ENCODE results near the gene SLC5A10.
"Not testable (repeated sequence)": the region's sequence is repeated elsewhere in the genome, so short reads cannot be mapped to it uniquely, and the experiment has no call there.

The SLC5A10 gene

DNA sequence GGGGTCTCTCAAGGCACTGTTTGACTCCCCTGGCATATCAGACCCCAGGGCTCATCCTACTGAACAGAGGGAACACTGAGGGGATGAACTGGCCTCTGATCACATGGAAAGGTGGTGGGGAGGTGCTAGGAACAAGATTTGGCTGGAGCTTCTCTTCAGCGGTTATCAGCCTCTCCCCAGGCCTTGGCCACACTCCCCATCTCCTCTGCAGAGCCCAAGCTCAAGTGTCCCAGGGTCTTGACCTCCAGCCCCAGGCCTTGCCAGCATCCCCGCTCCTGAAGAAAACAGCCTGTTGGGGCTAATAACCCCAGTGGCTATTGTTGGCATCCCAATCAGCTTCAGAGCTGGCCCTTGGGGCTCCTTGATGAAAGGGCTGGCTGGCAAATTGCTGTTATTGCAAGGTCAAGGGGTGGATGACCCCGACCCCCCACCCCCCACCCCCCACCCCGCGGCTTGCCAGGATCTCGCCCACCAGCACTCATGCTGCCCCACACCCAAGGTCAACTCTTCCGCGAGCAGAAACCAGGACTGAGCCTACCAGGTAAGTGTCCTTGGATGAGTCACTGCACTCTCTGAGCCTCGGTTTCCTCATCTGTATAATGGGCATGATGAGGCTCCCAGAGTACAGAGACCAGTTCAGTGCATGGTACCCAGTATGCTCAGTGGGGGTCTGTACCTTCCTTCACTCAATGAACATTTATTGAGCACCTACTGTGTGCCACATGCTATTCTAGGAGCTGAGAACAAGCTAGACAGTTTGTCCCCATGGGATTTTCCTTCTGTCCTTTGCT, 71.4 kb downstream of the SLC5A10 start:
- no peak for DNase-seq
- in situ Hi-C loops (cut with MboI; ENCODE audit: low pct_unique_long_range_greater_than_20kb, low sequenced_read_pairs): no loop called here

DNA sequence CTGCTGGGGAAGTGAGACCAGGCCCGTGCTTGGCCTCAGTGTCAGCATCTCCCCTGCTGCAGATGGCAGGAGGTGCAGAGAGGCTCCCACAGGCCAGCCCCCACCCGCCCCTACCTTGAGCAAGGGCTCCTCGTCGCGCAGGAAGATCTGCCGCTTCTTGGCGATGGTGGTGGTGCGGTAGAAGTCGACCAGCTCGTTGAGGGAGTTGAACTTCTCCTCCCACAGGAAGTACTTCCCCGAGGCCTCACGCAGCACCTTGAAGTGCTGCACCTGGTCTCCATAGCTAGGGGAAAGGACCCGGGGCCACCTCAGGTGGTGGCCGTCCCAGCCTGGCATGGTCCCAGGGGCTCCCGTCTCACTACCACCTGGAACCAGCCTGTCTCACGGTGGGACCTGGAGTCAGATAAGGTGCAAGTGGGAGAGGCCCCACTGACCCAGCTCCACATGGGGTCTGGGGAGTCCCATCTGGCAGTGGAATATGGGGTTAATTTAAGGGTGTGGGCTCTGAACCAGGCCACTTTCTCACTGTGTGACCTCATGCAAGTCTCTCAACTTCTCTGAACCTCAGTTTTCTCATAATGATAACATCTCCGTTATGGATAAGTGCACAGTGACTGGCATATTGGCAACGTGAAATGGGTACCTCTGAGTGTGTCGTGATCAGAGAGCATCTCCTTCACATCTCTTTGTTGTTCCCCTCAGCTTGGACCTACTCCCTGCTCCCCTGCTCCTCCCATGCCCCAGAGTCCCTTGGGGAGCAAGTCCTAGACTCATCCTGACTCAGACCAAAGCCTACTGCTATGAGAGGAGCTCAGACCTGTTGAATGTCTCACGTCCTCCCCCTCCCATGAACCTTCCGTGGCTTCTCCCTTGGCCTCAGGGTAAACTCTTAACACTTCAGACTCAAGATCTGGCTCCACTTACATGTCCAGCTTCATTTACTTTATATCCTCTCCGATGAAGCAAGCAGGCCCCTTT, 72.4 kb downstream of the SLC5A10 start:
- DNase-seq: no peak
- in situ Hi-C loops (cut with MboI; ENCODE audit: low pct_unique_long_range_greater_than_20kb, low sequenced_read_pairs): no loop called here

DNA sequence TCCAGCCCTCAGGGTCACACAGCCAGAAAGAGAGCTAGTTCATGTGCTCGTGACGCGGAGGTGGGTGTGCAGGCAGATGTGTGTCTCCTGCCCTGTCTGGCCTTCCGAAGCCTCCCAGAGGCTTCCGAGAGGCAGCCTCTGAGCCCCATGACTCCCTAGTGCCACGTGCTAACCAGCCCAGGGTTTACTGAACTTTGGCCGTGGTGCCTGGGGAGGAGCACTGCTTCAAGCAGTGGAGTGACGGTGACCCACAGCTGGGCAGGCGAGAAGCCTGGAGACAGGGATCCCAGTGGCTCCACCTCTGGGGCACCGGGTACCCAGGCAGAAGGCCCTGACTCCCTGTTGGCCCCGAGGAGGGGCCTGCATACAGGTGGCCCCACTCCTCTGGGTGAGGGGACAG, 76.7 kb downstream of the SLC5A10 start:
- in situ Hi-C loops (cut with MboI; ENCODE audit: low pct_unique_long_range_greater_than_20kb, low sequenced_read_pairs); DNase-seq: not testable (repeated sequence)

DNA sequence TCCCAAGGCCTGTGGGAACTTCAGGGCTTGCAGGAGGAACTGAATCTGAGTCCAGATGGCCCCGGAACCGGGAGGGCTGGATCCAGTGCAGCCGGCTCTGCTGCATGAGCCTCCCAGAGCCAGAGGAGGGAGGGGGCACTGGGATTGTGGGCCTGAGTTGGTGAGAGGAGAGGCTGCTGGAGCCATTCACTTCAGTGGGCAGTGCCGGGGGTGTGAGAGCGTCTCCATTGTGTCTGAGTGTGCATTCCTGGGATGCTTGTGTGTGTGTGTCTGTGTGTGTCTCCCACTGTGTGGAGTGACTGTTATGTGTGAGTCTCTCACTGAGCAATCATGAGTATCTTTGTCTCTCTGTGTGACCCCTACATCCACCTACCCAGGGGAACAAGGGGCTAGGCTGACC, 77.8 kb downstream of the SLC5A10 start:
- DNase-seq; in situ Hi-C loops (cut with MboI; ENCODE audit: low pct_unique_long_range_greater_than_20kb, low sequenced_read_pairs): not testable (repeated sequence)

DNA sequence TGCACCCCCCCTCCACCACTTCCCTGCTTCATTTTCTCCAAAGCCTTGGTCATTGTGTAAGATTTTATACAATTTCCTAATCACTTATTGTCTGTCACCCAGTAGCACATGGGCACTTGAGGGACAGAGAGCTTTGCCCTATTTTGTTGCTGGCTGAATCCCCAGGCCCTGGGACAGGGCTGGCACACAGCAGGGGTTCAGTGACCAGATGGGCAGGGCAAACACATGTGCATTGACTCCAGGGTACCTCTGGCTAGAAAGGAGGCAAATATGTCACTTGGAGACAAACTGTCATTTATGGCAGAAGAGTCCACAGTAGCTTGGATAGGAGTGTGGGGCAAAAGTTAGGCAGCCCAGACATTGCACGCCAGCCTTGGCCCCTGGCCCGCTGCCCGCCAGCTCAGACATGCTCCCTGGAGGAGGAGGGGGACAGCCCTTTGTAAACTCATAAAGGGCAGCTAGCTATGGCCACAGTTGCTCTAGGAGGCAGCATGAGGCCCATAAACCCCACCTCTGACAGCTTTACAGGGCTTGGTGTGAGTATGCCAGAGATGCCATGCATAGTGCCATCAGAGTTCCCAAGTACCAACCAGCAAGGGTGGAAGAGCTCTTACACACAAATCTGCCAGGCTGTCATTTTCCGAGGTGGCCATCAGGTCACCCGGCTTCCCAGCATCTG, 78.9 kb downstream of the SLC5A10 start:
- DNase-seq; in situ Hi-C loops (cut with MboI; ENCODE audit: low pct_unique_long_range_greater_than_20kb, low sequenced_read_pairs): not testable (repeated sequence)

DNA sequence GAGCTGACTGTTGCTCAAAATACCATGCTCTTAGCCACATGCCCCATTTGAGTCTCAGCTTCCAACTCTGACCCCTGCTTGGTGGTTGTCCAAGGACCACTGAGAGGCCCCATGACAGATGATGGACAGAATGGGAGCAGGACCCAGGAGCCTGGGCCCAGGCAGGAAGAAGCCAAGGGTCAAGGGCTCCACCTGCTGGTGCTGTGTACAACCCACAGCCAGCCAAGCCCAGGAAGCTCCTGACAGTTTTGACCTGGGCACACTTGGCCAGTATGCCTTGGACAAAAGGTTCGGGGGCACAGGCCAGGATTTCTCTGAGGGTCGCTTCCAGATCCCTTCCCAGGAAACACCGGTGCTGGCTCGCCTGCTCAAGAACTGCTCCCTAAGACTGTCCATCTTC, 79.8 kb downstream of the SLC5A10 start:
- in situ Hi-C loops (cut with MboI; ENCODE audit: low pct_unique_long_range_greater_than_20kb, low sequenced_read_pairs); DNase-seq: not testable (repeated sequence)

DNA sequence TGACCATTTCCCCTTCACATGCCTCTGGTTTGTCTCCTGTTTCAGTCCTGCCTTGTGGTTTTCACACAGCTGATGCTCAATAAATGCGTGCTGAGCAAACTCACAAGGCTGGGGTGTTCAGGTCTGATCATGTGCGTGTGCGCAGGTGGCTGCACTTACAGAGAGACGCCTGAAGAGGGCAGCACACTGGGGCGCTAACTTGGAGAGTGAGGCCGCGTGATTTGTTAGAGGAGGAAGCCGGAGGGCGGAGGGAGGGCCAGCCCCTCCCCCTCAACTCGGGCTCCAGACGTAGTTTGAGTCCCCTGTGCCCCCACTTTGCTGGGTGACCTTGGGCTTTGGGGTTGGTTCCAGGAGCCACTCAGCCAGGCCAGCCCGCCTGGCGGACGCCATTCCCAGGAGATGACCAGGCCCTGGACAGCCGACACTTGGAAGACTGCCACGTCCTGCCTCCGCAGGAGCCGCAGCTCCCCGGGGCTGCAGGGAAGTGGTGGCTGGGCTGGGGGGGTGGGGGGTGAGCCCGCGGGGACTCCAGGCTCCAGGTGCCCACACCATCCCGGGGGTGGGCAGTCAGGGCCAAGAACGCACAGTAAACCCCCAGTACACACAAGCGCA, 80.5 kb downstream of the SLC5A10 start:
- DNase-seq; in situ Hi-C loops (cut with MboI; ENCODE audit: low pct_unique_long_range_greater_than_20kb, low sequenced_read_pairs): not testable (repeated sequence)

DNA sequence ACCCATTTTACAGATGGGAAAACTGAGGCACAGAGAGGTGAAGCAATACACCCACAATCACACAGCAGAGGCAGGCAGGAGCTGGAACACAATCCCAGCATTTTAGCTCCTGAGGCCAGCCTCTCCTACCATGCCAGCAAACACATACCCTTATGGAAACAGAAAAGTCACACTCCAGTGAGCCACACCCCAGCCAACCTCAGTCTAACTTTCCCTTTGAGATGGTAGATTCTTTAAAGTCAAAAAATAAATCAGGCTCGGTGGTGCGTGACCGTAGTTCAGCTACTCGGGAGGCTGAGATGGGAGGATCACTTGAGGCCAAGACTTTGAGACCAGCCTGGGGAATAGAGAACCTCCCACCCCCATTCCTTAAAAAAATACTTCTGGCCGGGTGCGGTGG, 84.2 kb downstream of the SLC5A10 start:
- in situ Hi-C loops (cut with MboI; ENCODE audit: low pct_unique_long_range_greater_than_20kb, low sequenced_read_pairs); DNase-seq: not testable (repeated sequence)

DNA sequence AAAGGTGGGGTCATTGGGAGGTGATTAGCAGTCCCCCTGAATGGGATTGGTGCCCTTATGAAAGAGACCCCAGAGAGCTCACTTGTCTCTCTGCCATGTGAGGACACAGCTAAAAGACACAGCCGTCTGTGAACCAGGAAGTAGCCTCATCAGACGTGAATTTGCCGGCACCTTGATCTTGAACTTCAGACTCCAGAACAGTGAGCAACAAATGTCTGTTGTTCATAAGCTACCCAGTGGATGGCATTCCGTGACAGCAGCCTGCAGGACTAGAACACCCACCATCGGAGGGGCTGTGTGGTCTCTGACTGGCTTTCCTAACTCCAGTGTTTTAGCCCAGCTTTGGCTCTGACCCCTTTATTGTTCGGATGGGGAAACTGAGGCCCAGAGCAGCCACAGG, 85.6 kb downstream of the SLC5A10 start:
- in situ Hi-C loops (cut with MboI; ENCODE audit: low pct_unique_long_range_greater_than_20kb, low sequenced_read_pairs): not testable (repeated sequence)

DNA sequence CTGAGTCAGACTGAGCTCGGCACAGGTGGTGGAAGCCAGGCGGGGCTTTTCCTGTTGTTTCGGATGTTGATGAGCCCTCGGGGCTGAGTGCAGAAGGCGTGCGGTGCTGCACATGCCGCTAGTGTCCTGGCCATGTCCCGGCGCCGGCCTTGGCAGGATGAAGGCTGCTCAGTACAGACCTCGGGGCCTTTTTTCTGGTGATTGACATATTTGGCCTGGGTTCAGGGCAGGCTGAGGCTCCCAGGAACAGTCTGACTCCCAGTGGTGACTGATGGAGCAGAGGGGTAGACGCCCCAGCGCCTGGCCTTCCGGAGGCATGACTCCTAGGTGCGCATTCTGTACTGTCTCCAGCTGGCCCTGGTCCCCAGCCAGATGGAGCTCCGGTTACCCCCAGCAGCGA, 86.0 kb downstream of the SLC5A10 start:
- DNase-seq; in situ Hi-C loops (cut with MboI; ENCODE audit: low pct_unique_long_range_greater_than_20kb, low sequenced_read_pairs): not testable (repeated sequence)

More for the DNA sequence above, 85.6 kb downstream of the SLC5A10 start:
- not testable (repeated sequence) for DNase-seq

DNA sequence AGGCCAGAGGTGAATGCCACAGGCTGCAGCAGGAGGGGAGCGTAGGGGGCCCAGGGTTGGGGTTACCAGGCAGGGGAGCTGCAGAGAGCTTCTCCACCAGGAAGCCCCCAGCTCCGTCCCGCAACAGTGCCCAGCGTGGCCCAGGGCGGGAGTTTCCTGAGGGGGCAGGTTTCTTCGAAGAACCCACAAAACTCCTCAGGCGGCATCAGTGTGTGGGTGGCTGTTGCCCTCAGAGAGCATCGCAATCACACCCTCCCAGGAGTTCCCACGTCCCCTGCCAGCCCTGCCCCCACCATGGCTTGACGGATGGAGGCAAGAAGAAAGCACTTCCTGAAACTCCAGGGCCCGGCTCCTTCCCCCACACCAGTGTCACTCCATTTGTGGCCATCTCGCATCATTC, 86.8 kb downstream of the SLC5A10 start:
- in situ Hi-C loops (cut with MboI; ENCODE audit: low pct_unique_long_range_greater_than_20kb, low sequenced_read_pairs): not testable (repeated sequence)

DNA sequence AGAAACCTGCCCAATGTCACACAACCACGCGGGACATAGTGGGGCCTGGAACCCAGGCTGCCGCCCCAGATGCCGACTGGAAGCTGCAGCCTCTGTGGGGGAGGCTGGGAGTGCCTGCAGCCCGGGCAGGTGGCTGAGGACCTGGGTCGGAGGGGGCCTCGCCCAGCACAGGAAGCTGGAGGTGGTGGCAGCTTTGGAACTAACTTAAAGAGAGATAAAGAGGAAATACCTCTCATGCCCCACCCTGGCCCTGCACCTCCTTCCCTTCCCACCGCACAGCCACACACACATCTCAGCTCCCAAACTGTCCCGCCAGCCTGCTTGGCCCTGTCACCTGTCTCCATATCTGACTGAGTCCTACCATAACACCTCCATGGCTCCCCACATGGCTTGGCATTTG, 88.4 kb downstream of the SLC5A10 start:
- DNase-seq; in situ Hi-C loops (cut with MboI; ENCODE audit: low pct_unique_long_range_greater_than_20kb, low sequenced_read_pairs): not testable (repeated sequence)

More for the DNA sequence above, 86.8 kb downstream of the SLC5A10 start:
- not testable (repeated sequence) for DNase-seq

DNA sequence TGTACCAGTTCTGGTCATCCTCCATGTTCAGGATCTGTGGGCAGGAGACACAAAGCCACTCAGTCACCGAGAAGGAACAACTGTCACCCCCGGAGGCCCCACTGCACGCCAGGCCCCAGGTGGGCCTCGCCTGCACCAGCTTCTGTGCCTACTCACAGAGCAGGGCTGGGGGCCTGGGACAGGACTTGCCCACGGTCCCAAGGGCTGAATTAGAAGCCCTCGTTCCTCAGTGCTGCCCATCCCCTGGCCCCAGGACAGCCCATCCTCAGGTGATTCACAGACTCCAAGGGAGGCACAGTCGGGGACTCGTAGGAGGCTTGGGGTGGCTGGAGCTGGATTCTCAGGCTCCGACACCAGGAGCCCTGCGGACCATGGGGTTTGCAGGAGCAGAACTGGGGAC, 89.9 kb downstream of the SLC5A10 start:
- in situ Hi-C loops (cut with MboI; ENCODE audit: low pct_unique_long_range_greater_than_20kb, low sequenced_read_pairs); DNase-seq: not testable (repeated sequence)

DNA sequence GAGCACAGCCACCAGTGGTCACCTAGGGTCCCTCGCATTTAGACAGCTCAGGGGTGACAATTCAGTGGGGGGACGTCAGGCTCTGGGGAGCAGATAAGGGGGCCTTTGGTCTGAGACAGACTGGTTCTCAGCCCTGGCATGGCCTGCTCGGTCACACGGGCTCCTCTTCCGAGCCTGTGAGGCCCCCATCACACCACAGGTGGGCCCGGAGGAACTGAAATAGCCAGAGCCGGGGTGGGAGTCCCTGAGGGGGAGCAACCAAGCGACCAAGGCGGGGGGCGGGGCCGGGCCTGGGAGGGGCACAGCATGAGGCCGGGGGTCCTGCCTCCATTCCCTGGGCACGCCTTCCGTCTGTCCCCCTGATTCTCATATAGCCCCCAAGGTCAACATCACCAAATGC, 90.4 kb downstream of the SLC5A10 start:
- DNase-seq; in situ Hi-C loops (cut with MboI; ENCODE audit: low pct_unique_long_range_greater_than_20kb, low sequenced_read_pairs): not testable (repeated sequence)

DNA sequence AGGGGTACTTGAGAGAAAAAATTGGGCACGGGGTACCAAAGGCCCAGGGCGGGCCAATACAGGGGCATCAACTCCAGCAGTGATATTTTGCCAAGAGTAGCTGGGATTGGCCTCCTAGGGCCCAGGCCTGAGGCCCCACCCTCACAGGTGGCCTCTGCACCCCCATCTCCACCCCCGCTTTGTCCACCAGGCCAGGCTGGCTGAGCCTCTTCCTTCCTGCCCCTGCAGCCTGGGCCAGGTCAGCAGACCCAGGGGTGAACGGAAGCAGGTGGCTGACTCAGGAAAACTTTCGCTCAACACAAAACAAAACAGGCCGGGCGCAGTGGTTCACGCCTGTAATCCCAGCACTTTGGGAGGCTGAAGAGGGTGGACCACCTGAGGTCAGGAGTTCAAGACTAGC, 91.1 kb downstream of the SLC5A10 start:
- in situ Hi-C loops (cut with MboI; ENCODE audit: low pct_unique_long_range_greater_than_20kb, low sequenced_read_pairs); DNase-seq: not testable (repeated sequence)

DNA sequence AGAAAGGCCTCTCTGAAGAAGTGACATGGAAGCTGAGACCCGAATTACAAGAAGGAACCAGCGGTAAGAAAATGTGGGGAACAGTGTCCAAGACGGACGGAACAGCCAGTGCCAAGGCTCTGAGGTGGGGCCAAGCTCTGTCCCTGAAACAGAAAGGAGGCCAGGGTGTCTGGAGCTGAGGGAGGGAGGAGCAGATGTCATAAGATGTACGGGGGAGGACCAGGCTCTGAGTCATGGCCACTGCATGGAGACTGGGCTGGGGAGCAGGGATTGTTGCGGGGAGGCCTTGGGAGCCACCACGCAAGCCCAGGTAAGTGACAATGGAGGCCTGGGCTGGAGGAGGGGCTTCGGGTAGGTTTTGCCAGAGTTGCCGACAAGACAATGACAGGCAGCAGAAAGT, 92.7 kb downstream of the SLC5A10 start:
- DNase-seq; in situ Hi-C loops (cut with MboI; ENCODE audit: low pct_unique_long_range_greater_than_20kb, low sequenced_read_pairs): not testable (repeated sequence)

DNA sequence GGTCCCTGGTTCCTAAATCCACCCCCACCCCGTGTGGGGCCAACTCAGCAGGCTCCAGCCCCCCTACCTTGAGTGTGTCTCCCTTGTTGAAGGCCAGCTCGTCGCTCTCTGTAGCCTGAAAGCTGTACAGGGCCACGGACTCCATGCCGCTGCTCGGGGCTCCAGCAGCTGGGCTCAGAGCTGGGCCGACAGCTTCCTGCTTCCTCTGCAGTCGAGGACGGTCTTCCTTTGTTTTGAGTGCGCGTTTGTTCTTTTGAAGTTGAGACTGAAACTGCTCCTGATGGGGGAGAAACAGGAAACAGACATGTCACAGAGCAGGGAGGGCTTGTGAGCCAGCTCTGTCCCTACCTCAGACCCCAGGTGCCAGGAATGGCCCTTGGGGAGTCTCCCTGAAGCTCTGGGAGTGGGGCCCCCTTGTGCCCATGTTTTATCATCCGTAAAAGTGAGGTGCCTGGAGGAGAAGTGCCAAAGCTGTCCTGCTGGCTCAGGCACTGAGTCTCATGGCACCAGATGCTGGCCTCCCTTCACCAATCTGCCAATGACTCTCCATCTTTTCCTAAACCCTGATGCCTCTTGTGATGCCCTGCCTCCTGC, 94.9 kb downstream of the SLC5A10 start, which contains the start of gene GRAP:
TSS of gene GRAP (minus strand) at position 176 of the 594 bp plus-strand sequence. CDS start at position 145, 31 bp downstream.
- in situ Hi-C loops (cut with MboI; ENCODE audit: low pct_unique_long_range_greater_than_20kb, low sequenced_read_pairs); DNase-seq: not testable (repeated sequence)

DNA sequence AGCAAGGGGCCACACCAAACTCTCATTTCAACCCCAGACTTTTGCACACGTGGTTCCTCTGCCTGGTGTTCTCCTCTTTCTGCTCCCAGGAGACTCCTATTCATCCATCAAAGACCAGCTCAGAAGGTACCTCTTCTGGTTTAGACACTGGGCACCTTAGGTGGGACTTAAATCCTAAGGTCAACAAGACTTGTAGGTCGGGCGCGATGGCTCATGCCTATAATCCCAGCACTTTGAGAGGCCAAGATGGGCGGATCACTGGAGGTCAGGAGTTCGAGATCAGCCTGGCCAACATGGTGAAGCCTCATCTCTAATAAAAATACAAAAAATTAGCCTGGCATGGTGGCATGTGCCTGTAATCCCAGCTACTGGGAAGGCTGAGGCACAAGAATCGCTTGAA, 95.5 kb downstream of the SLC5A10 start:
- in situ Hi-C loops (cut with MboI; ENCODE audit: low pct_unique_long_range_greater_than_20kb, low sequenced_read_pairs); DNase-seq: not testable (repeated sequence)
